PFSK-1 (cell line): ENCODE measurements around the gene PRRC2A.

Experiments
- POLR2AphosphoS5 ChIP-seq: IDR thresholded peaks from 2 replicates; pipeline ENCODE4 v1.6.1; 2012; ENCODE audit warnings: low read depth, mild to moderate bottlenecking, control low read depth, low read length, moderate library complexity
- REST ChIP-seq, 2 experiments: IDR thresholded peaks; 2 replicates each; pipeline versions ENCODE4 v1.6.1 to v1.8.0; 2011 to 2012; ENCODE audit warnings: low read depth in 2 of 2, low read length in 2 of 2, control low read depth in 1 of 2, inconsistent platforms in 1 of 2, mild to moderate bottlenecking in 1 of 2, moderate library complexity in 1 of 2; ENCODE audit not compliant: insufficient read depth in 1 of 2

- TF ChIP-seq POLR2AphosphoS5 (no peak), REST (IDR thresholded peaks at IDR 0.05; ENCODE audit: insufficient read depth in 1 of 2, low read depth in 2 of 2, low read length in 2 of 2) (no peak)
These were observed 2.2 kb downstream of the PRRC2A start for GRCh38 chr6:31622684-31623091.
